DND-41 (cell line): ENCODE results near the gene TRIM69.

ENCODE experiments used
- ATAC-seq: fragments of 200-7000 bp; cut with Tn5 transposase; 3 replicates; pipeline ENCODE4 v1.9.1; 2021; ENCODE audit warnings: low read depth; ENCODE audit not compliant: insufficient read depth
- DNase-seq: peaks from one replicate; pipeline ENCODE4 v3.0.0-alpha.2; 2020
- H2AFZ ChIP-seq: 2 replicates; pipeline ENCODE4 v1.6.0; 2012; ENCODE audit warnings: low read depth, low read length
- H3K27ac ChIP-seq: 2 replicates; pipeline ENCODE4 v1.5.1; 2012; ENCODE audit warnings: low read length, inconsistent platforms
- H3K27me3 ChIP-seq: fragments of 200-600 bp; sonication (generic); 2 replicates; pipeline ENCODE4 v1.6.0; 2012; ENCODE audit warnings: low read length, mild to moderate bottlenecking, inconsistent platforms; ENCODE audit not compliant: insufficient read depth, poor library complexity
- H3K36me3 ChIP-seq: 2 replicates; pipeline ENCODE4 v1.5.1; 2012; ENCODE audit warnings: low read length, inconsistent platforms; ENCODE audit not compliant: insufficient read depth
- H3K4me1 ChIP-seq: 2 replicates; pipeline ENCODE4 v1.5.1; 2012; ENCODE audit warnings: mild to moderate bottlenecking, low read length; ENCODE audit not compliant: insufficient read depth
- H3K4me2 ChIP-seq: 2 replicates; pipeline ENCODE4 v1.6.0; 2012; ENCODE audit warnings: mild to moderate bottlenecking, moderate library complexity, low read length, inconsistent platforms; ENCODE audit not compliant: insufficient read depth
- H3K4me3 ChIP-seq, 2 experiments: fragments of 200-600 bp in 1 of 2; shearing (Covaris generic) in 1 of 2; 2 replicates each; pipeline ENCODE4 v1.5.1; 2012 to 2016; ENCODE audit warnings: inconsistent platforms in 2 of 2, low read length in 2 of 2, mild to moderate bottlenecking in 2 of 2, low read depth in 1 of 2, moderate library complexity in 1 of 2
- H3K79me2 ChIP-seq: 2 replicates; pipeline ENCODE4 v1.6.0; 2012; ENCODE audit warnings: low read length, inconsistent platforms; ENCODE audit not compliant: insufficient read depth
- H3K9ac ChIP-seq: 2 replicates; pipeline ENCODE4 v1.6.0; 2012; ENCODE audit warnings: low read depth, mild to moderate bottlenecking, inconsistent platforms, low read length, moderate library complexity
- H3K9me3 ChIP-seq: 2 replicates; pipeline ENCODE4 v1.5.1; 2012; ENCODE audit warnings: low read length, moderate library complexity, mild to moderate bottlenecking, inconsistent platforms; ENCODE audit not compliant: insufficient read depth, severe bottlenecking
- H4K20me1 ChIP-seq: 2 replicates; pipeline ENCODE4 v1.6.0; 2012; ENCODE audit warnings: low read length; ENCODE audit not compliant: insufficient read depth
- CTCF ChIP-seq: IDR thresholded peaks from 2 replicates; pipeline ENCODE4 v1.5.1; 2012; ENCODE audit warnings: borderline replicate concordance, low read length, moderate library complexity, mild to moderate bottlenecking; ENCODE audit not compliant: poor library complexity, severe bottlenecking; ENCODE audit errors: extremely low read depth
- EZH2 ChIP-seq: IDR thresholded peaks from 3 replicates; pipeline ENCODE4 v1.6.1; 2012; ENCODE audit warnings: borderline replicate concordance, low read depth, mild to moderate bottlenecking, moderate library complexity, low read length, inconsistent platforms; ENCODE audit not compliant: severe bottlenecking

TRIM69 gene

GRCh38 chr15:44710236-44711095 is 25.9 kb upstream of the TRIM69 start:
- Histone ChIP-seq H2AFZ (peak overlapping the region; percentile 72), H3K27me3 (no peaks in the 10 kb centered on the region), H4K20me1 (peaks cover 36% of the 10 kb centered on the region), H3K9ac (peak overlapping the region; percentile 94), H3K4me2 (peak overlapping the region; percentile 61), H3K36me3 (peaks cover 30% of the 10 kb centered on the region), H3K4me1 (peaks cover 43% of the 10 kb centered on the region), H3K9me3 (no peaks in the 10 kb centered on the region), H3K79me2 (peaks cover 56% of the 10 kb centered on the region), H3K4me3 (peak overlapping the region; percentile 45 to 78; a peak in 3 of 4 replicates), H3K27ac (peak overlapping the region; percentile 96)
- DNase-seq, result peak; percentile 42
- ATAC-seq, result no peak
- no peak for TF ChIP-seq EZH2
- TF ChIP-seq CTCF, result peak; percentile 61

- peaks cover 62% of the 10 kb centered on the region for H3K79me2 ChIP-seq
- peak within 1 kb of the TSS; percentile 76 for H3K4me2 ChIP-seq
- peak; percentile 89 for ATAC-seq
- no peak for TF ChIP-seq CTCF
- TF ChIP-seq EZH2, result no peak
- H3K9me3 ChIP-seq, result no peaks in the 10 kb centered on the region
- peak within 1 kb of the TSS; percentile 94 for H3K9ac ChIP-seq
- H3K36me3 ChIP-seq, result peaks cover 37% of the 10 kb centered on the region
- peak within 1 kb of the TSS; percentile 78 to 90 for H3K4me3 ChIP-seq
- no peaks in the 10 kb centered on the region for H3K27me3 ChIP-seq
- DNase-seq, result peak; percentile 95
- H4K20me1 ChIP-seq, result peaks cover 42% of the 10 kb centered on the region
- peak within 1 kb of the TSS; percentile 98 for H3K27ac ChIP-seq
- peak within 1 kb of the TSS; percentile 72 for H2AFZ ChIP-seq
- peaks cover 49% of the 10 kb centered on the region for H3K4me1 ChIP-seq
These were observed 25.1 kb upstream of the TRIM69 start, which contains the start of the genes B2M and PATL2 for GRCh38 chr15:44711096-44711742. TSS of gene B2M (plus strand) at chr15:44711517. CDS start at chr15:44711547, 30 bp downstream. TSS of gene PATL2 (minus strand) at chr15:44711323. CDS start at chr15:44676490, 34,833 bp downstream.

- Histone ChIP-seq H3K9ac (peak overlapping the region; percentile 94), H4K20me1 (peaks cover 48% of the 10 kb centered on the region), H3K4me2 (peak overlapping the region; percentile 76), H2AFZ (peak overlapping the region; percentile 52; the same call in 1 of the 2 replicates), H3K4me3 (peak overlapping the region; percentile 78 to 90), H3K36me3 (peaks cover 43% of the 10 kb centered on the region), H3K27me3 (no peaks in the 10 kb centered on the region), H3K27ac (peak overlapping the region; percentile 98), H3K9me3 (no peaks in the 10 kb centered on the region), H3K79me2 (peaks cover 67% of the 10 kb centered on the region), H3K4me1 (peaks cover 54% of the 10 kb centered on the region)
- TF ChIP-seq EZH2, result no peak
- TF ChIP-seq CTCF, result peak; percentile 9
- peak; percentile 54 for ATAC-seq
- DNase-seq, result peak; percentile 74
These were observed 24.5 kb upstream of the TRIM69 start for GRCh38 chr15:44711743-44712345.
